Measurements from ENCODE around the gene NR2C2AP.

DNA sequence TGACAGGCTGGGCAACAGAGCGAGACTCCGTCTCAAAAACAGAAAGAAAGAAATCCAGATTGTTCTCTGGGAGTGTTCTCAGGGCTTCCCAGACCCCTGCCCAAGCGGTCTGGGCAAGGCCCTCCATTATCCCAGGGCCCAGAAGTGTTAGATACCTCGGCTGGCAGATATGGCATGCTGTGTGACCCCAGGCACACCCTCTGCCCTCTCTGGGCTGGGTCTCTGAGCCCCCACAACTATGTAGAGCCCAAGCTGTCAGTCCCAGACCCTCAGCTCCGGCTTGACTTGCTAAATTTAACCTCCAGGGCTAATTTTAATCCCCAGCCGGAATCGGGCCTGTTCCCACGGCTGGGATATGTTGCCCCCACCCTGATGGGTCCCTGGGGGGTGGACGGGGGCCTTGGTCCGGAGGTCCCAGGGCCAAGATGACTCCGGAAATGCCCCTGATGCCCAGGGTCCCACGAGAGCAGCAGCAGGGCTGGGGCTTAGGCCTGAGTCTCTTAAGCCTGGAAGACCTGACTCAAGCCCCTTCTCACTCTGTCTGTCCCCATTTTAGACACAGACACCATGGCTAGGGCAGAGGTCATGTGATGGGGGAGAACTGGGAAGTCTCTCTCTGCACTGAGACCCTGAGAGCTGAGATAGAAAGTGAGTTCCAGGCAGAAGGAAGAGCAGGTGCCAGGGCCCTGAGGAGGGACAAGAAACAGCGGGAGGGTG is 50.4 kb downstream of the NR2C2AP start:
- TF ChIP-seq, protein P1, sequence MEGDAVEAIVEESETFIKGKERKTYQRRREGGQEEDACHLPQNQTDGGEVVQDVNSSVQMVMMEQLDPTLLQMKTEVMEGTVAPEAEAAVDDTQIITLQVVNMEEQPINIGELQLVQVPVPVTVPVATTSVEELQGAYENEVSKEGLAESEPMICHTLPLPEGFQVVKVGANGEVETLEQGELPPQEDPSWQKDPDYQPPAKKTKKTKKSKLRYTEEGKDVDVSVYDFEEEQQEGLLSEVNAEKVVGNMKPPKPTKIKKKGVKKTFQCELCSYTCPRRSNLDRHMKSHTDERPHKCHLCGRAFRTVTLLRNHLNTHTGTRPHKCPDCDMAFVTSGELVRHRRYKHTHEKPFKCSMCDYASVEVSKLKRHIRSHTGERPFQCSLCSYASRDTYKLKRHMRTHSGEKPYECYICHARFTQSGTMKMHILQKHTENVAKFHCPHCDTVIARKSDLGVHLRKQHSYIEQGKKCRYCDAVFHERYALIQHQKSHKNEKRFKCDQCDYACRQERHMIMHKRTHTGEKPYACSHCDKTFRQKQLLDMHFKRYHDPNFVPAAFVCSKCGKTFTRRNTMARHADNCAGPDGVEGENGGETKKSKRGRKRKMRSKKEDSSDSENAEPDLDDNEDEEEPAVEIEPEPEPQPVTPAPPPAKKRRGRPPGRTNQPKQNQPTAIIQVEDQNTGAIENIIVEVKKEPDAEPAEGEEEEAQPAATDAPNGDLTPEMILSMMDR (conservative IDR thresholded peaks at IDR 0.05), result no peak
- no peak for TF ChIP-seq EZH2 (IDR thresholded peaks at IDR 0.05; ENCODE audit: low read depth)

Data from PC-9 (cell line).